Motor neuron (in vitro differentiated cells): Measurements from ENCODE around the gene SACS. TPM values are rescaled to one million over a fixed set of nuclear protein-coding genes. Genes with fewer than 3 reads are reported as not detected.

ENCODE experiments used
- ATAC-seq, 8 experiments: fragments of 200-7000 bp; cut with Tn5 transposase; replicated peaks in 6 of 8; 2 replicates each; pipeline ENCODE4 v1.8.0; 2021; ENCODE audit warnings: mild to moderate bottlenecking in 8 of 8, moderate library complexity in 8 of 8
- H3K27ac ChIP-seq, 2 donors: fragments of 250-450 bp; sonication (Bioruptor Pico); 2 replicates each; pipeline ENCODE4 v1.9.0; 2021; ENCODE audit warnings: antibody characterized with exemption in 2 of 2, mild to moderate bottlenecking in 2 of 2, moderate library complexity in 1 of 2
- H3K4me1 ChIP-seq, 2 donors: fragments of 250-450 bp; sonication (Bioruptor Pico); replicated peaks in 1 of 2; 2 replicates each; pipeline ENCODE4 v1.6.1; 2021; ENCODE audit warnings: antibody characterized with exemption in 2 of 2, mild to moderate bottlenecking in 2 of 2, moderate library complexity in 1 of 2
- H3K4me3 ChIP-seq, 5 donors: fragments of 250-450 bp; sonication (Bioruptor Pico); 2 replicates each; pipeline ENCODE4 v1.9.0; 2021; ENCODE audit warnings: antibody characterized with exemption in 5 of 5, mild to moderate bottlenecking in 5 of 5, moderate library complexity in 4 of 5
- WGBS, 10 experiments: fragments of 450-650 bp; shearing (Covaris generic); methylation state at CpG; one replicate each; pipeline ENCODE4 v1.0.0; 2022; 5-methylcytosine and 5-hydroxymethylcytosine counted together
- in situ Hi-C, 9 experiments: fragments of 400-800 bp; cut with MboI; loops; one replicate each; pipeline ENCODE4 v1.15.0; 2021; ENCODE audit warnings: low sequenced_read_pairs in 9 of 9, low pct_unique_long_range_greater_than_20kb in 2 of 9; ENCODE audit not compliant: unreplicated experiment in 9 of 9
- total RNA-seq, 8 experiments: library from RNA; unstranded; fragments of 300-600 nt; gene quantifications; 2 replicates each; pipeline versions ENCODE4 v1.2.3 to v1.2.4, GENCODE V29; 2022

The SACS gene
- total RNA-seq, 8 experiments from 2014 or later: 21.3 to 73.2 (median 36.2) TPM

DNA sequence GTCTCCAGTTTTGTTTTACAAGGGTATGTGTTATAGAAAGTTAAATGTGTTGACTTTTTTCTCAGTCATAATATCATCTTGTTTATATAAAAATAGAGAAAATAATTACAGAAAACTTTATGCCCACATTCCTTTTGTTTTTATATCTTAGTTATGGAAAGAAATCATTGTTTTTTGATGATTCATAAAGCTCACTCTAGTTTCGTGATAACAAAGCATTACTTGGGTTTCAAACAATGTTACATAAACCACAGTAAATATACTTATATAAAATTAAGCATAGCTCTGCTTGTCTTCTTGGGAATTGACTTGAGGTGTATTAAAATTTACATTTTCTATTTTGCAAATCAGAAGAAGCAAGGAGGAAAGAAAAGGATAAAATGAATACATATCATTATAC lies 140.9 kb downstream of the SACS start:
- ATAC-seq: no peak
- H3K4me3 ChIP-seq: no peak overlapping the region
- H3K4me1 ChIP-seq: no peaks in the 10 kb centered on the region
- 0 to 100% (median 87%) methylated on average over 1 of the region's 1 CpG for WGBS, 10 experiments
- in situ Hi-C loops: no loop called here
- H3K27ac ChIP-seq: no peak overlapping the region

GRCh38 chr13:23289917-23290357 lies 143.6 kb downstream of the SACS start:
- 0 to 96% (median 67%) methylated on average over 1 to 5 of the region's 5 CpGs for WGBS, 10 experiments
- Histone ChIP-seq H3K27ac (no peak overlapping the region), H3K4me1 (no peaks in the 10 kb centered on the region), H3K4me3 (no peak overlapping the region)
- in situ Hi-C loops: no loop called here
- ATAC-seq: peak in 7 of 8 experiments; percentile 12 to 98 (median 33)

DNA sequence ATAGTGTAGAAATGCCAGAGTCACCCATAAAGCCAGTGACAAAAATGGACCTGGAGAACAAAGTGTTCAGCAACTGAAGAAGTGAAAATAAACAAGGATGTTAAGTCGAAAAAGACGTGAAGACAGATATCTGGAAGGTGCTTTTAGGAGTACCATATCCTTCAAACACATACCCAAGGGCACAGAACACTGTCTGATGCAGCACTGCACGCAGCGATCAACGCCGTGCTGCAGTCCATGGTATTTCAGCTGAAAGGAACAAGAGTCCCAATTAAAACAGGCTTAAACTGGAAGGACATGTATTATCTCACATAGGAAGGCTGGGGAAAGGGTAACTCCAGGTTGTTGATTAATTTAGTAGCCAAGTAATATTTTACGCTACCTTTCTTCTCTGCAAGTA lies 144.5 kb downstream of the SACS start:
- no peak overlapping the region for H3K4me3 ChIP-seq
- no peak overlapping the region for H3K27ac ChIP-seq
- WGBS, 10 experiments: 30 to 96% (median 70%) methylated on average over 1 to 6 of the region's 7 CpGs; no CpG with 5 or more reads in 2 of the 10 experiments
- H3K4me1 ChIP-seq: no peaks in the 10 kb centered on the region
- in situ Hi-C loops: no loop called here
- no peak for ATAC-seq

DNA sequence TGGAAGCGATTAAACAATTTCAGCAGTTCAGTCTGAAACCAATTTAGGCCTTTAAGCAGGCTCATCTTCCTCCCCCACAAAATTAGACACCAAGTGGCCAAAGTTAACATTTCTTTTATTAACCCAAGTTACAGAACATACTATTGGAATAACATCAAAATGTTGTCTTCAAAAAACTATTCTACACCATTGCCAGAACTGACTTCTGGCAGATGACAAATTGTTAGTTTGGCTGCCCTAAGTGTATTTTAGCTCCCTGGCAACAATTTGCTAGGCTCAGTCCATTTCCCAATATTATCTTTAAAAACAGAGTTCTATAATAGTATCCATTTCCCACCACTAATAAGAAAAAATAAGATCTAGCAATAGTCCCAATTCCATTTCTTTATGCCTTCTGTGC lies 144.9 kb downstream of the SACS start:
- H3K27ac ChIP-seq: no peak overlapping the region
- H3K4me3 ChIP-seq: no peak overlapping the region
- H3K4me1 ChIP-seq: no peaks in the 10 kb centered on the region
- in situ Hi-C loops: no loop called here
- WGBS, 10 experiments: 8 to 100% (median 69%) methylated on average over 1 of the region's 1 CpG; no CpG with 5 or more reads in 2 of the 10 experiments
- ATAC-seq: no peak

- Histone ChIP-seq H3K4me1 (no peaks in the 10 kb centered on the region), H3K27ac (no peak overlapping the region), H3K4me3 (no peak overlapping the region)
- WGBS, 10 experiments: 52 to 90% (median 81%) methylated on average over 2 to 5 of the region's 5 CpGs; no CpG with 5 or more reads in 3 of the 10 experiments
- in situ Hi-C loops: no loop called here
- no peak for ATAC-seq
Observed at GRCh38 chr13:23279321-23279720, 154.2 kb downstream of the SACS start.

Other genes starting within 250 kb of the SACS start
- gene TNFRSF19, start 136.7 kb upstream of the SACS start, total RNA-seq: 10 to 100 TPM in 2 of 8 experiments, 1 to 10 TPM in 5, under 1 TPM in 1; 0.17 to 95.2 (median 6.9) TPM